Measurements from ENCODE around the gene TMOD2. TPM values are rescaled to one million over a fixed set of nuclear protein-coding genes. Genes with fewer than 3 reads are reported as not detected.

The TMOD2 gene
- total RNA-seq, 6 donors from 2014 or later = 5.6 to 13.8 (median 10.9) TPM

GRCh38 chr15:51720201-51720995 is 31.0 kb upstream of the TMOD2 start:
- TF ChIP-seq POLR2A (IDR thresholded peaks at IDR 0.05) (no peak), CTCF (IDR thresholded peaks at IDR 0.05) (no peak), POLR2AphosphoS5 (IDR thresholded peaks at IDR 0.05) (no peak), EP300 (IDR thresholded peaks at IDR 0.05) (no peak)

GRCh38 chr15:51721199-51721960 is 30.0 kb upstream of the TMOD2 start:
- Histone ChIP-seq H3K4me1 (peaks cover 0 to 14% (median 11%) of the 10 kb centered on the region in 4 donors), H3K27me3 (no peaks in the 10 kb centered on the region), H3K27ac (peak overlapping the region in 2 of 4 donors; percentile 18 to 63), H3K4me3 (no peak overlapping the region), H3K36me3 (peaks cover 0 to 12% (median 0%) of the 10 kb centered on the region in 4 donors), H3K9me3 (no peaks in the 10 kb centered on the region)
- ATAC-seq (ENCODE audit: low FRiP score in 2 of 2) = no peak
- no peak for DNase-seq
- TF ChIP-seq POLR2A (IDR thresholded peaks at IDR 0.05) = no peak
- whole genome bisulfite sequencing, 2 donors = 63 to 70% methylated on average over 5 of the region's 5 CpGs

More at GRCh38 chr15:51720201-51720995, 31.0 kb upstream of the TMOD2 start:
- WGBS, 2 donors = 83 to 86% methylated on average over 8 of the region's 8 CpGs
- ATAC-seq (ENCODE audit: low FRiP score in 2 of 2) (no peak), DNase-seq (no peak)
- H3K4me1 ChIP-seq = peaks cover 0 to 10% (median 7%) of the 10 kb centered on the region in 4 donors
- H3K27ac ChIP-seq = peak overlapping the region in 2 of 4 donors; percentile 23 to 63
- no peak overlapping the region for H3K4me3 ChIP-seq
- no peaks in the 10 kb centered on the region for H3K27me3 ChIP-seq
- no peaks in the 10 kb centered on the region for H3K9me3 ChIP-seq
- H3K36me3 ChIP-seq = peaks cover 0 to 12% (median 0%) of the 10 kb centered on the region in 4 donors

- Histone ChIP-seq H3K27me3 (no peaks in the 10 kb centered on the region), H3K36me3 (peaks cover 0 to 12% (median 0%) of the 10 kb centered on the region in 4 donors), H3K4me1 (peaks cover 0 to 23% (median 17%) of the 10 kb centered on the region in 4 donors), H3K27ac (peak overlapping the region in 1 of 4 donors; percentile 44), H3K9me3 (no peaks in the 10 kb centered on the region), H3K4me3 (no peak overlapping the region)
- no peak for TF ChIP-seq CTCF (IDR thresholded peaks at IDR 0.05)
- no peak for ATAC-seq (ENCODE audit: low FRiP score in 2 of 2)
- DNase-seq = no peak
- 74 to 75% methylated on average over 2 of the region's 2 CpGs for WGBS, 2 donors
These were observed 27.2 kb upstream of the TMOD2 start for GRCh38 chr15:51724199-51724598.

- H3K4me1 ChIP-seq = peaks cover 0 to 23% (median 17%) of the 10 kb centered on the region in 4 donors
- TF ChIP-seq EP300 (IDR thresholded peaks at IDR 0.05) = no peak
- TF ChIP-seq CTCF (IDR thresholded peaks at IDR 0.05) = no peak
- no peak for TF ChIP-seq POLR2AphosphoS5 (IDR thresholded peaks at IDR 0.05)
- no peak for TF ChIP-seq POLR2A (IDR thresholded peaks at IDR 0.05)
- peak overlapping the region in 1 of 4 donors; percentile 45 for H3K27ac ChIP-seq
- H3K4me3 ChIP-seq = no peak overlapping the region
- H3K36me3 ChIP-seq = peaks cover 0 to 12% (median 0%) of the 10 kb centered on the region in 4 donors
- no peak for ATAC-seq (ENCODE audit: low FRiP score in 2 of 2)
- H3K9me3 ChIP-seq = no peaks in the 10 kb centered on the region
- H3K27me3 ChIP-seq = no peaks in the 10 kb centered on the region
- DNase-seq = no peak
- 35 to 36% methylated on average over 1 of the region's 1 CpG for WGBS, 2 donors
These were observed 26.7 kb upstream of the TMOD2 start for GRCh38 chr15:51724673-51725072.

GRCh38 chr15:51726302-51727073 is 24.9 kb upstream of the TMOD2 start:
- ATAC-seq (ENCODE audit: low FRiP score in 2 of 2) = peak; percentile 61 to 90
- no peak overlapping the region for H3K4me3 ChIP-seq
- TF ChIP-seq POLR2A (IDR thresholded peaks at IDR 0.05) (no peak), EP300 (IDR thresholded peaks at IDR 0.05) (no peak), POLR2AphosphoS5 (IDR thresholded peaks at IDR 0.05) (no peak), CTCF (IDR thresholded peaks at IDR 0.05) (no peak)
- H3K4me1 ChIP-seq = peaks cover 9 to 35% (median 26%) of the 10 kb centered on the region in 4 donors
- H3K27me3 ChIP-seq = no peaks in the 10 kb centered on the region
- H3K27ac ChIP-seq = peak overlapping the region in 2 of 4 donors; percentile 38 to 46
- H3K9me3 ChIP-seq = no peaks in the 10 kb centered on the region
- 54 to 63% methylated on average over 5 of the region's 5 CpGs for WGBS, 2 donors
- peaks cover 0 to 4% (median 0%) of the 10 kb centered on the region in 4 donors for H3K36me3 ChIP-seq
- DNase-seq = no peak
